SK-N-SH (cell line): Measurements from ENCODE around the gene PROSER2. TPM values are rescaled to one million over a fixed set of nuclear protein-coding genes. Genes with fewer than 3 reads are reported as not detected.

ENCODE experiments used
- CTCF ChIA-PET: fragments of 300-600, 350-600 bp; formaldehyde crosslinking; extraction: SDS; loops from one replicate; lab custom pipeline; 2021; lab: Yijun Ruan, JAX
- POLR2A ChIA-PET: fragments of 350-600 bp; sonication (Branson Sonifier 250); formaldehyde crosslinking; extraction: SDS; loops from one replicate; lab custom pipeline; 2020; ENCODE audit warnings: antibody characterized with exemption, inconsistent platforms; lab: Yijun Ruan, JAX
- DNase-seq: peaks from one replicate; pipeline ENCODE4 v3.0.0; 2012
- H2AFZ ChIP-seq: fragments of 200-600 bp; sonication (generic); 2 replicates; pipeline ENCODE4 v1.8.1; 2016; ENCODE audit warnings: antibody characterized with exemption, mild to moderate bottlenecking, low read depth
- H3F3A ChIP-seq: fragments of 200-600 bp; sonication (generic); replicated peaks from 2 replicates; pipeline ENCODE3; 2016; ENCODE audit warnings: antibody characterized with exemption, mild to moderate bottlenecking; ENCODE audit not compliant: insufficient read depth
- H3K27ac ChIP-seq, 2 experiments: fragments of 200-500 bp in 1 of 2; fragments of 200-600 bp in 1 of 2; sonication (Bioruptor generic) in 1 of 2; sonication (generic), shearing (Covaris generic) in 1 of 2; 2 replicates each; pipeline versions ENCODE4 v1.5.1 to v1.6.1; 2014 to 2016; ENCODE audit warnings: low read depth in 2 of 2, inconsistent platforms in 1 of 2, low read length in 1 of 2, mild to moderate bottlenecking in 1 of 2, mixed read lengths in 1 of 2
- H3K27me3 ChIP-seq: fragments of 200-600 bp; sonication (generic), shearing (Covaris generic); 2 replicates; pipeline ENCODE4 v1.6.1; 2016; ENCODE audit warnings: mixed run types; ENCODE audit not compliant: insufficient read depth
- H3K36me3 ChIP-seq, 2 experiments: fragments of 200-500 bp in 1 of 2; fragments of 200-600 bp in 1 of 2; sonication (Bioruptor generic) in 1 of 2; sonication (generic) in 1 of 2; replicated peaks in 1 of 2; 2 replicates each; pipeline versions ENCODE3 to v1.5.1; 2014 to 2016; ENCODE audit warnings: low read length in 1 of 2, mild to moderate bottlenecking in 1 of 2; ENCODE audit not compliant: insufficient read depth in 2 of 2, control insufficient read depth in 1 of 2
- H3K4me1 ChIP-seq, 2 experiments: fragments of 200-500 bp in 1 of 2; fragments of 200-600 bp in 1 of 2; sonication (Bioruptor generic) in 1 of 2; sonication (generic), shearing (Covaris generic) in 1 of 2; 2 replicates each; pipeline versions ENCODE4 v1.5.1 to v1.6.1; 2014 to 2016; ENCODE audit warnings: low read depth in 1 of 2, low read length in 1 of 2, mixed run types in 1 of 2; ENCODE audit not compliant: insufficient read depth in 2 of 2, control insufficient read depth in 1 of 2
- H3K4me2 ChIP-seq: fragments of 200-600 bp; sonication (generic), shearing (Covaris generic); 2 replicates; pipeline ENCODE4 v1.6.1; 2017; ENCODE audit warnings: mixed run types
- H3K4me3 ChIP-seq, 2 experiments: fragments of 200-500 bp in 1 of 2; fragments of 200-600 bp in 1 of 2; sonication (Bioruptor generic) in 1 of 2; sonication (generic), shearing (Covaris generic) in 1 of 2; 2 replicates each; pipeline versions ENCODE4 v1.5.1 to v1.8.1; 2014 to 2016; ENCODE audit warnings: low read depth in 2 of 2, inconsistent platforms in 1 of 2, low read length in 1 of 2, mild to moderate bottlenecking in 1 of 2, mixed read lengths in 1 of 2, moderate library complexity in 1 of 2
- H3K79me2 ChIP-seq: fragments of 200-600 bp; sonication (generic); 2 replicates; pipeline ENCODE4 v1.8.1; 2017; ENCODE audit warnings: mild to moderate bottlenecking; ENCODE audit not compliant: insufficient read depth
- H3K9ac ChIP-seq: fragments of 200-600 bp; sonication (generic); 2 replicates; pipeline ENCODE4 v1.6.1; 2017; ENCODE audit warnings: mixed run types
- H3K9me2 ChIP-seq: fragments of 200-600 bp; sonication (generic); 2 replicates; pipeline ENCODE4 v1.6.1; 2017; ENCODE audit warnings: mixed run types
- H3K9me3 ChIP-seq: fragments of 200-600 bp; sonication (generic); 2 replicates; pipeline ENCODE4 v1.6.1; 2017; ENCODE audit warnings: mixed run types, mild to moderate bottlenecking, moderate library complexity
- H4K20me1 ChIP-seq: fragments of 200-600 bp; sonication (generic); 2 replicates; pipeline ENCODE4 v1.6.1; 2017; ENCODE audit warnings: mild to moderate bottlenecking, mixed run types; ENCODE audit not compliant: insufficient read depth
- CHD2 ChIP-seq: fragments of 150-350 bp; IDR thresholded peaks from 2 replicates; pipeline ENCODE4 v1.6.1; 2018; ENCODE audit warnings: low read length; ENCODE audit not compliant: partially characterized antibody
- FOSL2 ChIP-seq: IDR thresholded peaks from 2 replicates; pipeline ENCODE4 v1.4.0; 2012; ENCODE audit warnings: low read depth, mild to moderate bottlenecking, moderate library complexity, borderline replicate concordance
- FOXJ3 ChIP-seq: sonication (generic); formaldehyde crosslinking; IDR thresholded peaks from 2 replicates; pipeline ENCODE4 v1.5.1; 2020; ENCODE audit warnings: mild to moderate bottlenecking, missing genetic modification reagents
- FOXM1 ChIP-seq: IDR thresholded peaks from 2 replicates; pipeline ENCODE4 v1.4.0; 2012; ENCODE audit warnings: low read depth, mild to moderate bottlenecking
- GABPA ChIP-seq: IDR thresholded peaks from 2 replicates; pipeline ENCODE4 v1.4.0; 2012; ENCODE audit warnings: low read depth, mild to moderate bottlenecking
- GATA2 ChIP-seq: sonication (generic); formaldehyde crosslinking; IDR thresholded peaks from 2 replicates; pipeline ENCODE4 v1.5.0; 2020; ENCODE audit warnings: mild to moderate bottlenecking, missing genetic modification reagents
- JUND ChIP-seq: IDR thresholded peaks from 2 replicates; pipeline ENCODE4 v1.4.0; 2012
- MXI1 ChIP-seq: IDR thresholded peaks from 2 replicates; pipeline ENCODE4 v1.6.1; 2012; ENCODE audit warnings: mild to moderate bottlenecking, low read depth, low read length, improper control_type of control experiment
- NFIC ChIP-seq: IDR thresholded peaks from 2 replicates; pipeline ENCODE4 v1.4.0; 2012; ENCODE audit warnings: borderline replicate concordance
- POLR2AphosphoS5 ChIP-seq: IDR thresholded peaks from 2 replicates; pipeline ENCODE4 v1.6.1; 2012; ENCODE audit warnings: low read depth, low read length
- RAD21 ChIP-seq: IDR thresholded peaks from 2 replicates; pipeline ENCODE4 v1.6.1; 2012; ENCODE audit warnings: mild to moderate bottlenecking, low read length
- RCOR1 ChIP-seq: fragments of 150-350 bp; IDR thresholded peaks from 2 replicates; pipeline ENCODE4 v1.6.1; 2017; ENCODE audit warnings: antibody characterized with exemption, low read length
- RFX5 ChIP-seq: IDR thresholded peaks from 2 replicates; pipeline ENCODE4 v1.6.1; 2012; ENCODE audit warnings: mild to moderate bottlenecking, improper control_type of control experiment, low read length
- RXRA ChIP-seq: IDR thresholded peaks from 2 replicates; pipeline ENCODE4 v1.4.0; 2012; ENCODE audit warnings: low read depth, mild to moderate bottlenecking, borderline replicate concordance
- TCF12 ChIP-seq: IDR thresholded peaks from 2 replicates; pipeline ENCODE4 v1.4.0; 2012
- TEAD4 ChIP-seq: IDR thresholded peaks from 2 replicates; pipeline ENCODE4 v1.4.0; 2012; ENCODE audit warnings: mild to moderate bottlenecking, borderline replicate concordance; ENCODE audit not compliant: insufficient read depth
- YY1 ChIP-seq: IDR thresholded peaks from 2 replicates; pipeline ENCODE4 v1.4.0; 2012; ENCODE audit warnings: low read depth, mild to moderate bottlenecking
- WGBS: methylation state at CpG from one replicate; pipeline ENCODE4 v1.1.6; 2017; ENCODE audit warnings: low lambda C conversion rate; 5-methylcytosine and 5-hydroxymethylcytosine counted together
- polyA plus RNA-seq, 3 experiments: library from polyadenylated mRNA; depleted of rRNA; stranded (reverse); fragments of >200 nt; gene quantifications; 2 replicates each; pipeline ENCODE4 v1.2.3, GENCODE V29; 2012
- TF ChIP-seq, protein P1 (sequence below): IDR thresholded peaks from 2 replicates; pipeline ENCODE4 v1.4.0; 2012; ENCODE audit warnings: low read depth, borderline replicate concordance
- TF ChIP-seq, protein P2 (sequence below): fragments of 200-600 bp; sonication (generic); IDR thresholded peaks from 2 replicates; pipeline ENCODE4 v1.6.1; 2017; ENCODE audit warnings: antibody characterized with exemption, mild to moderate bottlenecking, moderate library complexity
- TF ChIP-seq, protein P3 (sequence below): fragments of 150-350 bp; IDR thresholded peaks from 2 replicates; pipeline ENCODE4 v1.6.1; 2017; ENCODE audit warnings: antibody characterized with exemption, low read length, low read depth, borderline replicate concordance

Gene PROSER2
- polyA plus RNA-seq, 1 of the 3 experiments (the other 2 are of a cell fraction): 0.95 TPM

DNA sequence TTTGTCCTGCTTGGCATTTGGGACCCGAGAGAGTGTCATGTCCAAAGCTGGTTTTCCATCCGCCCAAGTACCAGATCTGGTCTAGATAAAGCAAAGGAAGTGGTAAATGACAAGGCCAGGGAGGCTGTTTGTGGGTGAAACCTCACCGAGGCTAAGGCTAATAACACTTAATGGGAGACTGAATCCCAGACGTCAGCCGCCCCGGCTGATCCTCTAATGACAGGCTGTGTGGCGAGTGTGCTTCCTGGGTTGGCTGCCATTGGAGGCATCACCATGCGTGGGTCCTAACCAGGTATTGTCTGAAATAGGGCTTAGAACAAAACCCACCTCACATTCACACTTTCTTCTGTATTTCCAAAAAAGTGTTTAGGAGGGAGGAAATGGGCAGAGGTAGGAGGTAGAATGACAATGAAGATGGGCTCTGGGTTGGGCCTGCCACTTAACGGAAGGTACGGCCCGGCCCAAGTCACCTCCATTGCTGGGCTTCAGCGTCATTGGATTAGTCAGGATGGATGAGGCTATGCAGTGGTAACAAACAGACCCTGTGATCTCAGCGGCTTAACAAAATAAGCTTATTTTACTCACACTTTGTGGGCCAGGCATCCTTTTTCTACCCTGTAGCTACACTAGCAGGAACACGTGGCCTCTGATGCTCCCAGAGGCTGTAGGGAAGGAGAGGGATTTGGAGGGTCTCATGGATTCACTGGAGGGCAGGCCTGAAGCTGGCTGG lies 59.7 kb downstream of the PROSER2 start:
- no peaks in the 10 kb centered on the region for H3K79me2 ChIP-seq
- no peaks in the 10 kb centered on the region for H3K9me2 ChIP-seq
- no peaks in the 10 kb centered on the region for H3K36me3 ChIP-seq
- DNase-seq: no peak
- 88% methylated on average over 13 of the region's 14 CpGs for WGBS
- no peak overlapping the region for H2AFZ ChIP-seq
- ChIA-PET CTCF (interaction anchor here (1.3 to 1.4 kb wide), 2 partner anchors 101 to 125 kb away, joined by 3 to 5 read pairs; no protein-coding TSS in a partner anchor), POLR2A (no interaction called here)
- no peaks in the 10 kb centered on the region for H3F3A ChIP-seq
- H3K9ac ChIP-seq: no peak overlapping the region
- no peaks in the 10 kb centered on the region for H4K20me1 ChIP-seq
- H3K4me2 ChIP-seq: no peak overlapping the region
- no peak overlapping the region for H3K27ac ChIP-seq
- no peaks in the 10 kb centered on the region for H3K9me3 ChIP-seq
- no peak for TF ChIP-seq MXI1
- TF ChIP-seq RCOR1: no peak
- TF ChIP-seq, protein P1, sequence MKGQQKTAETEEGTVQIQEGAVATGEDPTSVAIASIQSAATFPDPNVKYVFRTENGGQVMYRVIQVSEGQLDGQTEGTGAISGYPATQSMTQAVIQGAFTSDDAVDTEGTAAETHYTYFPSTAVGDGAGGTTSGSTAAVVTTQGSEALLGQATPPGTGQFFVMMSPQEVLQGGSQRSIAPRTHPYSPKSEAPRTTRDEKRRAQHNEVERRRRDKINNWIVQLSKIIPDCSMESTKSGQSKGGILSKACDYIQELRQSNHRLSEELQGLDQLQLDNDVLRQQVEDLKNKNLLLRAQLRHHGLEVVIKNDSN: no peak
- no peak for TF ChIP-seq CHD2
- no peak for TF ChIP-seq GATA2 (CRISPR knock-in tag)
- no peak for TF ChIP-seq NFIC
- TF ChIP-seq TEAD4: no peak
- no peak for TF ChIP-seq FOXM1
- TF ChIP-seq TCF12: no peak
- no peak for TF ChIP-seq JUND
- TF ChIP-seq, protein P2, sequence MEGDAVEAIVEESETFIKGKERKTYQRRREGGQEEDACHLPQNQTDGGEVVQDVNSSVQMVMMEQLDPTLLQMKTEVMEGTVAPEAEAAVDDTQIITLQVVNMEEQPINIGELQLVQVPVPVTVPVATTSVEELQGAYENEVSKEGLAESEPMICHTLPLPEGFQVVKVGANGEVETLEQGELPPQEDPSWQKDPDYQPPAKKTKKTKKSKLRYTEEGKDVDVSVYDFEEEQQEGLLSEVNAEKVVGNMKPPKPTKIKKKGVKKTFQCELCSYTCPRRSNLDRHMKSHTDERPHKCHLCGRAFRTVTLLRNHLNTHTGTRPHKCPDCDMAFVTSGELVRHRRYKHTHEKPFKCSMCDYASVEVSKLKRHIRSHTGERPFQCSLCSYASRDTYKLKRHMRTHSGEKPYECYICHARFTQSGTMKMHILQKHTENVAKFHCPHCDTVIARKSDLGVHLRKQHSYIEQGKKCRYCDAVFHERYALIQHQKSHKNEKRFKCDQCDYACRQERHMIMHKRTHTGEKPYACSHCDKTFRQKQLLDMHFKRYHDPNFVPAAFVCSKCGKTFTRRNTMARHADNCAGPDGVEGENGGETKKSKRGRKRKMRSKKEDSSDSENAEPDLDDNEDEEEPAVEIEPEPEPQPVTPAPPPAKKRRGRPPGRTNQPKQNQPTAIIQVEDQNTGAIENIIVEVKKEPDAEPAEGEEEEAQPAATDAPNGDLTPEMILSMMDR: no peak
- TF ChIP-seq RFX5: no peak
- TF ChIP-seq FOSL2: no peak
- no peak for TF ChIP-seq POLR2AphosphoS5
- no peak for TF ChIP-seq GABPA
- TF ChIP-seq YY1: no peak
- TF ChIP-seq FOXJ3 (CRISPR knock-in tag): no peak
- no peak for TF ChIP-seq RAD21
- no peak for TF ChIP-seq RXRA
- TF ChIP-seq, protein P3, sequence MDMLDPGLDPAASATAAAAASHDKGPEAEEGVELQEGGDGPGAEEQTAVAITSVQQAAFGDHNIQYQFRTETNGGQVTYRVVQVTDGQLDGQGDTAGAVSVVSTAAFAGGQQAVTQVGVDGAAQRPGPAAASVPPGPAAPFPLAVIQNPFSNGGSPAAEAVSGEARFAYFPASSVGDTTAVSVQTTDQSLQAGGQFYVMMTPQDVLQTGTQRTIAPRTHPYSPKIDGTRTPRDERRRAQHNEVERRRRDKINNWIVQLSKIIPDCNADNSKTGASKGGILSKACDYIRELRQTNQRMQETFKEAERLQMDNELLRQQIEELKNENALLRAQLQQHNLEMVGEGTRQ: no peak
- H3K4me3 ChIP-seq: no peak overlapping the region
- H3K4me1 ChIP-seq: no peaks in the 10 kb centered on the region
- no peaks in the 10 kb centered on the region for H3K27me3 ChIP-seq
